CD4-positive, alpha-beta T cell (primary cell): ENCODE data around the gene PTTG1IP. TPM values are rescaled to one million over a fixed set of nuclear protein-coding genes. Genes with fewer than 3 reads are reported as not detected.

Source experiments
- ATAC-seq: fragments of 200-7000 bp; cut with Tn5 transposase; one replicate; pipeline ENCODE4 v1.10.0; 2022; ENCODE audit warnings: mild to moderate bottlenecking; ENCODE audit not compliant: poor library complexity
- CTCF ChIA-PET: fragments of 350-600 bp; sonication (Branson Sonifier 250); formaldehyde crosslinking; loops from one replicate; lab custom pipeline; 2021; ENCODE audit warnings: antibody characterized with exemption, inconsistent platforms; lab: Charles Lee
- POLR2A ChIA-PET: fragments of 350-600 bp; sonication (Branson Sonifier 250); formaldehyde crosslinking; loops from one replicate; lab custom pipeline; 2021; ENCODE audit warnings: antibody characterized with exemption, inconsistent platforms; lab: Charles Lee
- DNase-seq, 14 experiments: peaks; one replicate each; pipeline ENCODE4 v3.0.0-alpha.2; 2013 to 2020; ENCODE audit warnings: mixed read lengths in 2 of 14
- H3K27ac ChIP-seq, 2 donors: one replicate each; pipeline versions ENCODE4 v1.5.1 to v1.7.0; 2013; ENCODE audit warnings: low read length in 2 of 2, low read depth in 1 of 2, mild to moderate bottlenecking in 1 of 2
- H3K27me3 ChIP-seq, 2 experiments: 1 replicate in 1 of 2; 2 replicates in 1 of 2; pipeline versions ENCODE4 v1.6.1 to v1.7.0; 2013; ENCODE audit warnings: low read length in 2 of 2, control low read depth in 1 of 2, mild to moderate bottlenecking in 1 of 2, moderate library complexity in 1 of 2; ENCODE audit not compliant: insufficient read depth in 2 of 2, control insufficient read depth in 1 of 2
- H3K36me3 ChIP-seq: one replicate; pipeline ENCODE4 v1.6.1; 2013; ENCODE audit warnings: low read length, control low read depth; ENCODE audit not compliant: insufficient read depth
- H3K4me1 ChIP-seq: one replicate; pipeline ENCODE4 v1.6.1; 2013; ENCODE audit warnings: low read length, control low read depth; ENCODE audit not compliant: insufficient read depth
- H3K4me3 ChIP-seq: one replicate; pipeline ENCODE4 v1.5.1; 2013; ENCODE audit warnings: mild to moderate bottlenecking, low read length, moderate library complexity
- H3K9me3 ChIP-seq, 2 experiments: 1 replicate in 1 of 2; 2 replicates in 1 of 2; pipeline versions ENCODE4 v1.6.1 to v1.7.0; 2013; ENCODE audit warnings: low read length in 2 of 2, mild to moderate bottlenecking in 2 of 2, control low read depth in 1 of 2, moderate library complexity in 1 of 2; ENCODE audit not compliant: control insufficient read depth in 1 of 2, insufficient read depth in 1 of 2
- H3K27ac Mint-ChIP-seq: one replicate; pipeline ENCODE4 v1.8.0; 2020; ENCODE audit warnings: mixed read lengths
- H3K27me3 Mint-ChIP-seq: one replicate; pipeline ENCODE4 v1.8.0; 2021; ENCODE audit warnings: mixed read lengths
- H3K36me3 Mint-ChIP-seq: one replicate; pipeline ENCODE4 v1.8.0; 2021; ENCODE audit warnings: low read depth, mixed read lengths
- H3K4me1 Mint-ChIP-seq: one replicate; pipeline ENCODE4 v1.8.0; 2021; ENCODE audit warnings: low read depth, mixed read lengths
- H3K4me3 Mint-ChIP-seq: one replicate; pipeline ENCODE4 v1.8.0; 2020; ENCODE audit warnings: mild to moderate bottlenecking, mixed read lengths
- H3K9me3 Mint-ChIP-seq: one replicate; pipeline ENCODE4 v1.8.0; 2020; ENCODE audit warnings: mixed read lengths
- CTCF ChIP-seq: fragments of 200-600 bp; IDR thresholded peaks from one replicate; pipeline ENCODE4 v1.8.0; 2022; ENCODE audit warnings: antibody characterized with exemption, mild to moderate bottlenecking
- intact Hi-C, 2 experiments: fragments of 100-400 bp; cut with DNase I in 1 of 2; cut with micrococcal nuclease in 1 of 2; formaldehyde crosslinking; loops; one replicate each; pipeline versions ENCODE4 v1.15.1 to v1.9.0; 2023 to 2025; cut with DNase I, micrococcal nuclease
- total RNA-seq, 174 experiments: library from RNA in 2 of 174; stranded (reverse) in 2 of 174; gene quantifications; one replicate each; pipeline ENCODE4 v1.2.3 and lab custom pipeline; 2021 to 2026

PTTG1IP gene
- total RNA-seq, 2 experiments from 2014 or later = 99.0 to 99.5 TPM

GRCh38 chr21:44822484-44823178 lies 50.9 kb downstream of the PTTG1IP start:
- intact Hi-C loops = loop anchor here in 1 of 2 experiments (2.0 kb wide), 1 partner anchor 18 kb away; no protein-coding TSS in a partner anchor
- peak overlapping the region; percentile 7 for H3K4me3 Mint-ChIP-seq
- ChIA-PET POLR2A (interaction anchor here (0.9 to 1.5 kb wide), 2 partner anchors 51 to 105 kb away, joined by 4 to 5 read pairs; partner anchors contain the start of gene PTTG1IP), CTCF (no interaction called here)
- Histone ChIP-seq H3K36me3 (no peaks in the 10 kb centered on the region), H3K27ac (no peak overlapping the region), H3K4me1 (peaks cover 7% of the 10 kb centered on the region), H3K27me3 (no peaks in the 10 kb centered on the region), H3K9me3 (peaks cover 20 to 33% of the 10 kb centered on the region in 2 experiments), H3K4me3 (no peak overlapping the region)
- H3K27ac Mint-ChIP-seq = peak overlapping the region; percentile 36
- no peak for ATAC-seq
- TF ChIP-seq CTCF = no peak
- H3K9me3 Mint-ChIP-seq = peaks cover 14% of the 10 kb centered on the region
- no peaks in the 10 kb centered on the region for H3K27me3 Mint-ChIP-seq
- no peaks in the 10 kb centered on the region for H3K4me1 Mint-ChIP-seq
- H3K36me3 Mint-ChIP-seq = peaks cover 8% of the 10 kb centered on the region
- DNase-seq = no peak

- H3K4me3 ChIP-seq = no peak overlapping the region
- H3K27ac Mint-ChIP-seq = peak overlapping the region; percentile 14
- H3K9me3 Mint-ChIP-seq = peaks cover 11% of the 10 kb centered on the region
- no peak for DNase-seq
- H3K27me3 ChIP-seq = no peaks in the 10 kb centered on the region
- no peaks in the 10 kb centered on the region for H3K36me3 ChIP-seq
- no peak overlapping the region for H3K4me3 Mint-ChIP-seq
- H3K4me1 Mint-ChIP-seq = peaks cover 6% of the 10 kb centered on the region
- H3K9me3 ChIP-seq = peaks cover 20 to 33% of the 10 kb centered on the region in 2 experiments
- no peak for TF ChIP-seq CTCF
- ATAC-seq = no peak
- no peaks in the 10 kb centered on the region for H3K27me3 Mint-ChIP-seq
- intact Hi-C loops = no loop called here
- peaks cover 8% of the 10 kb centered on the region for H3K36me3 Mint-ChIP-seq
- H3K4me1 ChIP-seq = peaks cover 19% of the 10 kb centered on the region
- no peak overlapping the region for H3K27ac ChIP-seq
- CTCF ChIA-PET = no interaction called here
- POLR2A ChIA-PET = no interaction called here
Measured at GRCh38 chr21:44820851-44821250, 52.6 kb downstream of the PTTG1IP start.

- no peaks in the 10 kb centered on the region for H3K27me3 Mint-ChIP-seq
- no peaks in the 10 kb centered on the region for H3K36me3 ChIP-seq
- peak overlapping the region; percentile 81 for H3K4me3 Mint-ChIP-seq
- ChIA-PET CTCF (no interaction called here), POLR2A (interaction anchor here (1.3 kb wide), 1 partner anchor 53 kb away, joined by 3 read pairs; no protein-coding TSS in a partner anchor)
- peaks cover 20 to 33% of the 10 kb centered on the region in 2 experiments for H3K9me3 ChIP-seq
- H3K4me1 ChIP-seq = peaks cover 19% of the 10 kb centered on the region
- no peak overlapping the region for H3K4me3 ChIP-seq
- H3K4me1 Mint-ChIP-seq = peaks cover 13% of the 10 kb centered on the region
- peak overlapping the region; percentile 77 for H3K27ac Mint-ChIP-seq
- no peak for TF ChIP-seq CTCF
- H3K36me3 Mint-ChIP-seq = peaks cover 8% of the 10 kb centered on the region
- ATAC-seq (no peak), DNase-seq (peak in 1 of 14 experiments; percentile 13)
- no peaks in the 10 kb centered on the region for H3K27me3 ChIP-seq
- intact Hi-C loops = loop anchor here in 1 of 2 experiments (5.0 kb wide), 3 partner anchors 113 to 1847 kb away; partner anchors contain the start of genes CFAP410 and PKNOX1
- H3K27ac ChIP-seq = no peak overlapping the region
- peaks cover 11% of the 10 kb centered on the region for H3K9me3 Mint-ChIP-seq
Measured at GRCh38 chr21:44819283-44820243, 53.9 kb downstream of the PTTG1IP start.
